IPS DF 6.9 (cell line): ENCODE results near the gene SMCR8.
"Not testable (repeated sequence)": the region's sequence is repeated elsewhere in the genome, so short reads cannot be mapped to it uniquely, and the experiment has no call there.

Experiments used
- DNase-seq: peaks from one replicate; pipeline ENCODE4 v3.0.0-alpha.2; 2013; ENCODE audit warnings: low read depth, low spot score
- H3K27ac ChIP-seq: one replicate; pipeline ENCODE4 v1.5.1; 2013; ENCODE audit warnings: low read length, control low read depth
- H3K27me3 ChIP-seq: 2 replicates; pipeline ENCODE4 v1.6.1; 2013; ENCODE audit warnings: mild to moderate bottlenecking, low read length; ENCODE audit not compliant: control insufficient read depth, insufficient read depth
- H3K36me3 ChIP-seq: 2 replicates; pipeline ENCODE4 v1.6.1; 2013; ENCODE audit warnings: low read length; ENCODE audit not compliant: control insufficient read depth, insufficient read depth
- H3K4me1 ChIP-seq: 2 replicates; pipeline ENCODE4 v1.6.1; 2013; ENCODE audit warnings: low read length; ENCODE audit not compliant: control insufficient read depth, insufficient read depth
- H3K4me3 ChIP-seq: 2 replicates; pipeline ENCODE4 v1.5.1; 2013; ENCODE audit warnings: mild to moderate bottlenecking, low read length
- H3K9me3 ChIP-seq: 2 replicates; pipeline ENCODE4 v1.6.1; 2013; ENCODE audit warnings: low read length, inconsistent platforms; ENCODE audit not compliant: control insufficient read depth, insufficient read depth
- WGBS: extraction: QIAGEN DNeasy Blood & Tissue Kit; methylation state at CpG from one replicate; pipeline ENCODE4 v1.1.7; 2013; ENCODE audit warnings: mixed read lengths, missing lambda C conversion rate; ENCODE audit not compliant: insufficient read length, insufficient coverage; 5-methylcytosine and 5-hydroxymethylcytosine counted together

The SMCR8 gene

DNA sequence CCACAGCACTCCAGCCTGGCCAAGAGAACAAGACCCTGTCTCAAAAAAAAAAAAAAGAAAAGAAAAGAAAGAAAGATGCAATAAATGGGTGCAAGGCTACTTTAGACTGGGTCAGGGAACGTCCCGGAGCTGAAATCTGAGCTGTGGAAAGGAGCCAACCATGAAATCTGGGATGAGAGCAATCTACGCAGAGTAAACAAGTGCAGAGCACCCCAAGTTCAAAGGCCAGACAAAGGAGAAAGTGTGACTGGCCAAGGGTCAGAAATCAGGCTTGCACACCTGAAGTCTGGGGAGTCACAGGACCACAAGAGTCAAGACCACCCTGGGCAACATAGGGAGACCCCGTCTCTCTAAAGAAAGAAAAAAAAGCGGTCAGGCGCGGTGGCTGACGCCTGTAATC is 45.4 kb downstream of the SMCR8 start:
- WGBS, result no CpG with 5 or more reads among the region's 8 CpGs
- Histone ChIP-seq H3K4me1 (no peaks in the 10 kb centered on the region), H3K27me3 (0 out of 2 replicates have a peak, but pooled peaks cover 2% of the 10 kb centered on the region), H3K9me3 (no peaks in the 10 kb centered on the region), H3K4me3 (no peak overlapping the region), H3K27ac (no peak overlapping the region), H3K36me3 (peaks cover 2% of the 10 kb centered on the region; the same call in 1 of the 2 replicates)
- DNase-seq, result no peak

DNA sequence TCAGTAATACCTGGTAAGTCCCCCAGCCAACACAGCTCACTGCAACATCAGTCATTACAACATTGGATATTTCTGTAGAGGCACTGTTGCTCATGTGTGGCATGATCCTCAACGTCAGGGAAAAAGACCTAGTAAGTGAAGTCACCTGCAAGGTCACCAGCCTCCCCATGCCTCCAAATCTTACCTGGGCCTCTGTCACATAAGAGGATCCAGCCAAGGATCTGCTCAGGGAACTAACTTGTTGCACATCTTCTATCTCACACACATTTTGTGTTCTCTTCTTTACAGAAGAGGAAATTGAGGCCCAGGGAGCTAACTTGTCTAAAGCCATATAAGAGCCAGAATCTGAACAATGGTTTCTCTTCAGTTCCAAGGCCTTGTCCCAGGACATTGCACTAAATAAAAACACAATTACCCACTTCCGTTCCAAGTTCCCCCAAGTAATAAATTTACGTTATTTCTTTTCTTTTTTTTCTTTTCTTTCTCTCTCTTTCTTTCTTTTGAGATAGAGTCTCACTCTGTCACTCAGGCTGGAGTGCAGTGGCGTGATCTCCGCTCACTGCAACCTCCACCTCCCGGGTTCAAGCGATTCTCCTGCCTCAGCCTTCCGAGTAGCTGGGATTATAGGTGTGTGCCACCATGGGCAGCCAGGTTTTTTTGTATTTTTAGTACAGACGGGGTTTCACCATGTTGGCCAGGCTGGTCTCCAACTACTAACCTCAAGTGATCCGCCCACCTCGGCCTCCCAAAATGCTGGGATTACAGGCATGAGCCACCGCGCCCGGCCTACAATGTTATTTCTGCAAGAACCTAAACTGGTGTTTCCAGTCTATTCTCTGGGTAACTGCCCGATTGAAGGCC is 47.0 kb downstream of the SMCR8 start:
- no peak for DNase-seq
- H3K9me3 ChIP-seq, result no peaks in the 10 kb centered on the region
- H3K4me1 ChIP-seq, result no peaks in the 10 kb centered on the region
- H3K36me3 ChIP-seq, result no peaks in the 10 kb centered on the region
- 0 out of 2 replicates have a peak, but pooled peaks cover 2% of the 10 kb centered on the region for H3K27me3 ChIP-seq
- 100% methylated on average over 2 of the region's 15 CpGs for WGBS
- no peak overlapping the region for H3K27ac ChIP-seq
- peak overlapping the region; percentile 83; the same call in 1 of the 2 replicates for H3K4me3 ChIP-seq

DNA sequence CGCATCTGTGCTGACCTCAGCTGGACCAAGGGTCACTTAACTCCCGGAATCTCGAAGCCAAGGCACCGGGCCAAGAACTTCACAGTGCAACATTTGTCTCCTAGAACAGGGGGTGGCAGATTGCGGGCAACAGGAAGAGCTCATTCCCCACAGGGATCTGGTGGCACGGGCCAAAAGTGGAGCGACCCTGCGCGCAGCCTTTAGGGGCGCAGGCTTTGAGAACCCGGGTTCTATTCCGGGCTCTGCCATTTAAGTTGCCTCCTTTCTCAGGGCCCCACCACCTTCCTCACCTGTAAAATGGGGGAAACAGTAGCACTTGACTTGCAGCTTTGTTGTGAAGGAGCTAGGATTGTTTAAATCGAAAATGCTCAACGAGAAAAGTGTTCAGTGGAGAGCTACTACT is 47.6 kb downstream of the SMCR8 start:
- no CpG with 5 or more reads among the region's 14 CpGs for WGBS
- no peaks in the 10 kb centered on the region for H3K9me3 ChIP-seq
- 0 out of 2 replicates have a peak, but pooled peaks cover 2% of the 10 kb centered on the region for H3K27me3 ChIP-seq
- H3K27ac ChIP-seq, result no peak overlapping the region
- no peak for DNase-seq
- H3K36me3 ChIP-seq, result no peaks in the 10 kb centered on the region
- H3K4me3 ChIP-seq, result peak overlapping the region; percentile 83
- no peaks in the 10 kb centered on the region for H3K4me1 ChIP-seq

DNA sequence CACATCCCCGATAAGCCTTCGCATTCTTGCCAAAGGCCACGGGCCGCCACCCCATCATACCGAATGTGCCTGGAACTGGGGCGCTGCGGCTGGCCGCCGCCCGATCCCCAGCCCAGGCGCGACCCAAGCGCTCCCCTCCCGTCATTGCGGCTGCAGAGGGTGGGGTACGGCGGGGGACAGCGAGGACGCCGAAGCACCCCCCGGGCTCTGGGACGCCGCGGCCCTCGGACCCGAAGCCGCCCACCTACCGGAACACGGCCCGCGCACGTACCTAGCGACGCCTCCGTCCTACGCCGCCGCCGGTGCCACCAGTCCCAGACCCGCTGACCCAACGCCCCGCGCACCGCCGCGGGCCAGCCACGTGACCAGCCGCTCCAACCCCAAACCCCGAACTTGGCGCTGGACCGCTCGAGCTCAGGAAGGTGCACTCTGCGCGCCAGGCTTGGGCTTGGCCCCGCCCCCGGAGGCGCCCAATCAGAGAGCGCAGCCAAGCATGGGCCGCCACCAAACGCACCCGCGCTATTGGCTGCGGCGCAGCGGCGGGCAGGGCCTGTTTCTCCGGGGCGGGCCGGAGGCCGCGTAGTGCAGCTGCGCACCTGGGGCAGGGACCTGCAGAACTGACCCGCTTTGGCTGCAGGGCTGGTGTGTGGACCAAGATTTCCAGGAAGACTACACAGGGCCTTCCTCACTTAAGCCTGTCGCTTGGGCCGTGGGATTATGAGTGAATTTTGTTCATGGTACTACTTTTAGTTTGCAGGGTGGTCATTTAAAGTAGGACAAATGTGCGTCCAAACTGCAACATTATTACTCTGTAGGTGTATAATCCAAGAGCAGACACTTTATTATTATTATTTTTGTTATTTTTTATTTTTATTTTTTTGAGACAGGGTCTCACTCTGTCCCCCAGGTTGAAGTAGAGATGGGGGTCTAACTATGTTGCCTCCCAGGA is 48.3 kb downstream of the SMCR8 start, which contains the start of gene SHMT1:
TSS of gene SHMT1 (minus strand) at position 450 of the 949 bp plus-strand sequence. CDS start 7,569 bp downstream, outside the sequence.
- WGBS, result no CpG with 5 or more reads among the region's 76 CpGs
- peak; percentile 94 for DNase-seq
- Histone ChIP-seq H3K27ac (no peak within 1 kb of the TSS), H3K4me3 (peak within 1 kb of the TSS; percentile 83), H3K4me1 (no peaks in the 10 kb centered on the region), H3K27me3 (0 out of 2 replicates have a peak, but pooled peaks cover 2% of the 10 kb centered on the region), H3K36me3 (no peaks in the 10 kb centered on the region), H3K9me3 (no peaks in the 10 kb centered on the region)

DNA sequence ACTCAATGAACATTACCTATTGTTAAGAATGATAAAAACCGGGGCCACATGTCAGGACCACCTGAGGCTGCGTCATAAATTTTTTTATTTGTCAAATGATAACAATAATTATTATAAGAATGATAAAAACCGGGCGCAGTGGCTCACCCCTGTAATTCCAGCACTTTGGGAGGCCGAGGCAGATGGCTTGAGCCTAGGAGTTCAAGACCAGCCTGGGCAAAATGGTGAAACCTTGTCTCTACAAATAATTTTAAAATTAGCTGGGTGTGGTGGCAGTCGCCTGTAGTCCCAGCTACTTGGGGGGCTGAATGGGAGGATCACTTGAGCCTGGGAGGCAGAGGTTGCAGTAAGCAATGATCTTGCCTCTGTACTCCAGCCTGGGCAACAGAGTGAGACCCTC is 49.1 kb downstream of the SMCR8 start:
- no peak overlapping the region for H3K4me3 ChIP-seq
- H3K4me1 ChIP-seq, result no peaks in the 10 kb centered on the region
- WGBS, result no CpG with 5 or more reads among the region's 6 CpGs
- H3K27me3 ChIP-seq, result 0 out of 2 replicates have a peak, but pooled peaks cover 2% of the 10 kb centered on the region
- no peaks in the 10 kb centered on the region for H3K36me3 ChIP-seq
- H3K27ac ChIP-seq, result no peak overlapping the region
- no peaks in the 10 kb centered on the region for H3K9me3 ChIP-seq
- DNase-seq, result no peak

DNA sequence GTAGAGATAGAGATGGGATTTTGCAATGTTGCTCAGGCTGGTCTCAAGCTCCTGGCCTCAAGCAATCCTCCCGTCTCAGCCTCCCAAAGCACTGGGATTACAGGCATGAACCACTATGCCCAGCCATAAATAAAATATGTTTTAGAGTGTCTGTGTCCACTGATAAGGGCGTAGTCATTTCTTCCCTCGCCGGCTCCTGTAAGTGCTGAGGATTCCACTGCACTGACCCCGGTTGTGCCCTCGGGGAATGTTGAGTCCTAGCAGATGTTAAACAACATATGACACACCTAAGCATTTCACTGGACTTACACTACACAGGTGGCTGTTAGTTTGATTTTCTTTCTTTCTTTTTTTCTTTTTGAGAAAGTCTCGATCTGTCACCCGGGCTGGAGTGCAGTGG is 53.9 kb downstream of the SMCR8 start:
- no peak for DNase-seq
- Histone ChIP-seq H3K36me3 (no peaks in the 10 kb centered on the region), H3K9me3 (no peaks in the 10 kb centered on the region), H3K27ac (no peak overlapping the region), H3K4me1 (no peaks in the 10 kb centered on the region), H3K4me3 (no peak overlapping the region), H3K27me3 (no peaks in the 10 kb centered on the region)
- WGBS, result no CpG with 5 or more reads among the region's 8 CpGs

DNA sequence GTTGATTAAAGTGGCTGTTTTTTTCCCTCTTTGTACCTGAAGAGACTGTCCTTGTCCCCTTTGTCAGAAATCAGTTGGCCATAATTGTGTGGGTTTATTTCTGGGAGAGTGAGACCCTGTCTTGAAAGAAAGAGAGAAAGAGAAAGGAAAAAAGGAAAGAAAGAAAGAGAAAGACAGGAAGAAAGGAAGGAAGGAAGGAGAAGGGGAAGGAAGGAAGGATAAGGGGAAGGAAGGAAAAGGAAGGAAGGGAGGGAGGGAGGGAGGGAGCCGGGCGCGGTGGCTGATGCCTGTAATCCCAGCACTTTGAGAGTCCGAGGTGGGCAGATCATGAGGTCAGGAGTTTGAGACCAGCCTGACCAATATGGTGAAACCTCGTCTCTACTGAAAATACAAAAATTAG is 55.7 kb downstream of the SMCR8 start:
- Histone ChIP-seq H3K9me3 (no peaks in the 10 kb centered on the region), H3K27me3 (no peaks in the 10 kb centered on the region), H3K36me3 (no peaks in the 10 kb centered on the region), H3K4me1 (no peaks in the 10 kb centered on the region), H3K27ac (no peak overlapping the region), H3K4me3 (no peak overlapping the region)
- no CpG with 5 or more reads among the region's 5 CpGs for WGBS
- DNase-seq, result no peak

DNA sequence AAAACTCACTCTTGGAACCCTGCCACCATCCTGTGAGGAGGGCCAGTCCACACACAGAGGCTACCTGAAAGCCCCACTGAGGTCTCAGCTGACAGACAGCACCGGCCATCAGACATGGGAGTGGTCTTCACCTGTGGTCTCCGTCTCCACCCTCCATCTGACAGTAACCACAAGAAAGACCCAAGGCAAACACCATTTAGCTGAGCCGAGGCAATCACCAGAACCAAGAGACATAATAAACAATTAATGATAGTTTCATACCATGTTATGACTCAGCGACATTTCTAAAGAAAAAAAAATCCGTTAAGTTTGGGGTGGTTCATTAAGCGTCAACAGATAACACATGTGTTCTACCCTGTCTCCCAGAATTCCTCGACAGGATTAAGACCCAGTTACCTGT is 56.4 kb downstream of the SMCR8 start:
- Histone ChIP-seq H3K9me3 (no peaks in the 10 kb centered on the region), H3K4me3 (no peak overlapping the region), H3K4me1 (no peaks in the 10 kb centered on the region), H3K36me3 (no peaks in the 10 kb centered on the region), H3K27ac (no peak overlapping the region), H3K27me3 (no peaks in the 10 kb centered on the region)
- DNase-seq, result no peak
- WGBS, result no CpG with 5 or more reads among the region's 7 CpGs

DNA sequence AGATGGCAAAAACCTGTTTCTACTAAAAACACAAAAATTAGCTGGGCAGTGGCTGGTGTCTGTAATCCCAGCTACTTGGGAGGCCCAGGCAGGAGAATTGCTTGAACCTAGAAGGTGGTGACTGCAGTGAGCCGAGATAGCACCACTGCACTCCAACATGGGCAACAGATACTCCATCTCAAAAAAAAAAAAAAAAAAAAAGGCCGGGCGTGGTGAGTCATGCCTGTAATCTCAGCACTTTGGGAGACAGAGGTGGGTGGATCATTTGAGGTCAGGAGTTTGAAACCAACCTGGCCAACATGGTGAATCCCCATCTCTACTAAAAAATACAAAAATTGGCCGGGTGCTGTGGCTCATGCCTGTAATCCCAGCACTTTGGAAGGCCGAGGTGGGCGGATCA is 58.1 kb downstream of the SMCR8 start:
- no CpG with 5 or more reads among the region's 6 CpGs for WGBS
- not testable (repeated sequence) for H3K9me3 ChIP-seq, H3K36me3 ChIP-seq, H3K4me1 ChIP-seq, H3K27me3 ChIP-seq, DNase-seq, H3K4me3 ChIP-seq, H3K27ac ChIP-seq

DNA sequence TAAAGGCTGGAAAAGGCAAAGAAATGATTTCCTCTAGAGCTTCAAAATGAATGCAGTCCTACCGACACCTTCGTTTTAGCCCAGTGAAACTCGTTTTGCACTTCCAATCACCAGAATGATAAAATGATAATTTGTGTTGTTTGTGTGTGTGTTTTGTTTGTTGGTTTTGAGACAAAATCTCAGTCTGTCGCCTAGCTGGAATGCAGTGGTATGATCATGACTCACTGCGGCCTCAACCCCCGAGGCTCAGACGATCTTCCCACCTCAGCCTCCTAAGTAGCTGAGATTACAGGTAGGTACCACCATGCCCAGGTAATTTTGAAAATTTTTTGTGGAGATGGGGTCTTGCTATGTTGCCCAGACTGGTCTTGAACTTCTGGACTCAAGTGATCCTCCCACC is 59.1 kb downstream of the SMCR8 start:
- H3K4me1 ChIP-seq, result no peaks in the 10 kb centered on the region
- H3K27ac ChIP-seq, result no peak overlapping the region
- no CpG with 5 or more reads among the region's 7 CpGs for WGBS
- no peaks in the 10 kb centered on the region for H3K27me3 ChIP-seq
- no peaks in the 10 kb centered on the region for H3K36me3 ChIP-seq
- no peak for DNase-seq
- no peaks in the 10 kb centered on the region for H3K9me3 ChIP-seq
- H3K4me3 ChIP-seq, result no peak overlapping the region
